WTC11 (cell line): ENCODE measurements around the gene ZBTB20. TPM values are rescaled to one million over a fixed set of nuclear protein-coding genes. Genes with fewer than 3 reads are reported as not detected.
A peak's percentile ranks its signal among the peaks of the same experiment; 100 is the strongest.

Experiments
- ATAC-seq: fragments of 200-7000 bp; cut with Tn5 transposase; 2 replicates; pipeline ENCODE4 v1.10.0; 2021; ENCODE audit warnings: mild to moderate bottlenecking, moderate library complexity
- CTCF ChIA-PET: fragments of 300-600 bp; sonication (Branson Sonifier 250); formaldehyde crosslinking; loops from one replicate; lab custom pipeline; 2021; ENCODE audit warnings: antibody characterized with exemption; lab: Charles Lee
- POLR2A ChIA-PET: fragments of 350-600 bp; sonication (Branson Sonifier 250); formaldehyde crosslinking; loops from one replicate; lab custom pipeline; 2021; ENCODE audit warnings: antibody characterized with exemption; lab: Charles Lee
- DNase-seq: peaks from one replicate; pipeline ENCODE4 v3.0.0; 2021; ENCODE audit warnings: low spot score
- H3K27ac Mint-ChIP-seq: 2 replicates; pipeline ENCODE4 v1.8.0; 2021; ENCODE audit warnings: mixed read lengths
- H3K27me3 Mint-ChIP-seq: 2 replicates; pipeline ENCODE4 v1.8.0; 2021; ENCODE audit warnings: low read depth, mild to moderate bottlenecking, moderate library complexity, mixed read lengths
- H3K36me3 Mint-ChIP-seq: 2 replicates; pipeline ENCODE4 v1.8.0; 2021; ENCODE audit warnings: mixed read lengths
- H3K4me1 Mint-ChIP-seq: 2 replicates; pipeline ENCODE4 v1.8.0; 2022; ENCODE audit warnings: mixed read lengths
- H3K4me3 Mint-ChIP-seq: 2 replicates; pipeline ENCODE4 v1.8.0; 2021; ENCODE audit warnings: mild to moderate bottlenecking, moderate library complexity, mixed read lengths
- H3K9me3 Mint-ChIP-seq: 2 replicates; pipeline ENCODE4 v1.8.0; 2021; ENCODE audit warnings: mixed read lengths
- ELF4 ChIP-seq: sonication (generic); formaldehyde crosslinking; IDR thresholded peaks from 2 replicates; pipeline ENCODE4 v1.8.1; 2022; ENCODE audit warnings: low read depth, mild to moderate bottlenecking, moderate library complexity, missing genetic modification reagents
- EMX1 ChIP-seq: fragments of 250-450 bp; sonication (Bioruptor Pico); IDR thresholded peaks from 2 replicates; pipeline ENCODE4 v1.8.0; 2021; ENCODE audit warnings: mild to moderate bottlenecking
- FOXJ3 ChIP-seq: sonication (generic); formaldehyde crosslinking; IDR thresholded peaks from 2 replicates; pipeline ENCODE4 v1.9.0; 2021; ENCODE audit warnings: missing genetic modification reagents, mild to moderate bottlenecking, borderline replicate concordance
- IRF2 ChIP-seq: sonication (generic); formaldehyde crosslinking; IDR thresholded peaks from 2 replicates; pipeline ENCODE4 v1.8.0; 2022; ENCODE audit warnings: low read depth, missing genetic modification reagents, borderline replicate concordance
- JAZF1 ChIP-seq: fragments of 250-450 bp; sonication (Bioruptor Pico); IDR thresholded peaks from 2 replicates; pipeline ENCODE4 v1.9.0; 2021; ENCODE audit warnings: moderate library complexity, mild to moderate bottlenecking, inconsistent platforms
- PRRX2 ChIP-seq: fragments of 250-450 bp; sonication (Bioruptor Pico); IDR thresholded peaks from 2 replicates; pipeline ENCODE4 v1.8.0; 2021; ENCODE audit warnings: mild to moderate bottlenecking
- RELA ChIP-seq: sonication (generic); formaldehyde crosslinking; IDR thresholded peaks from 2 replicates; pipeline ENCODE4 v1.8.1; 2022; ENCODE audit warnings: missing genetic modification reagents, mild to moderate bottlenecking, borderline replicate concordance
- TEAD4 ChIP-seq: sonication (generic); formaldehyde crosslinking; IDR thresholded peaks from 2 replicates; pipeline ENCODE4 v1.8.0; 2022; ENCODE audit warnings: mild to moderate bottlenecking, missing genetic modification reagents
- ZNF317 ChIP-seq: sonication (generic); formaldehyde crosslinking; IDR thresholded peaks from 2 replicates; pipeline ENCODE4 v1.8.1; 2023; ENCODE audit warnings: low read depth, mild to moderate bottlenecking, moderate library complexity, missing genetic modification reagents, borderline replicate concordance
- total RNA-seq: library from RNA; stranded (reverse); gene quantifications from 3 replicates; pipeline ENCODE4 v1.2.3, GENCODE V29; 2021
- TF ChIP-seq, protein P1 (sequence below): fragments of 250-450 bp; sonication (Bioruptor Pico); IDR thresholded peaks from 2 replicates; pipeline ENCODE4 v1.9.0; 2021; ENCODE audit warnings: moderate library complexity, mild to moderate bottlenecking, inconsistent platforms, borderline replicate concordance
- TF ChIP-seq, protein P2 (sequence below): sonication (generic); formaldehyde crosslinking; IDR thresholded peaks from 2 replicates; pipeline ENCODE4 v1.8.1; 2022; ENCODE audit warnings: mild to moderate bottlenecking, missing genetic modification reagents, moderate library complexity, borderline replicate concordance
- TF ChIP-seq, protein P3 (sequence below): sonication (generic); formaldehyde crosslinking; IDR thresholded peaks from 2 replicates; pipeline ENCODE4 v1.8.1; 2023; ENCODE audit warnings: mild to moderate bottlenecking, missing genetic modification reagents

ZBTB20 gene
- total RNA-seq, 1 experiment from 2014 or later: 1.5 TPM

DNA sequence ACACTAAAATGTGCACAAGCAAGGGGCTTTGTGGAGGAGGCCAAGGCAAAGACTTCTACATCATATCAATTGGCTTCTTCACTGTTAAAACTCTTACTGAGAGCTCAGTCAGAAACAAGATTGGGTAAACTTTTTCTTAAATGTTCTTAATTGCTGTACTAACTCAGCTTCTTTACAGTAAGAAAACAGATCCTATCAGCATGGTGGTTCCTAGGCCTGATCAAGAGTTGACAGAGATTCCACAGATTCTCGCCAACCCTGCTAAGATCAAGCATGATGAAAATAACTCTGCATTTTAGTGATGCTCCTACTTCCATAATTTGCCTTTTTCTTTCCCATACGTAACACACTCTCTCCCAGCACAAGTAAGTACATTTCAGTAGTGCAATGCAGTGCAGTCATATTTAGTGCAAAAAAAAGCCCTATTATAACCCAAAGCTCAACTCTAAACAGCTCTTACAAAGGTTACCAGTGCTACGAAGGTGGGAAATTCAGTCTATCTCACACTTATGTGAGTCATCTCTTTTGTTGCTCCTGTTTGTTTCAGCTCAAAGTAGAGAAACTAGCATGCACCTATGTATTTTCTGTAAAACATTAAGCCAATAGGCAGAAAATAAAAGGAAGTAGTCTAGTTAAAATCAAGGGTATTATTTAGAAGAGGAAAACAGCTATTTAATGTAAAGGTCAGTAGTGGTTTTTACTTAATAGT, 823.4 kb downstream of the ZBTB20 start:
- TF ChIP-seq, protein P1, sequence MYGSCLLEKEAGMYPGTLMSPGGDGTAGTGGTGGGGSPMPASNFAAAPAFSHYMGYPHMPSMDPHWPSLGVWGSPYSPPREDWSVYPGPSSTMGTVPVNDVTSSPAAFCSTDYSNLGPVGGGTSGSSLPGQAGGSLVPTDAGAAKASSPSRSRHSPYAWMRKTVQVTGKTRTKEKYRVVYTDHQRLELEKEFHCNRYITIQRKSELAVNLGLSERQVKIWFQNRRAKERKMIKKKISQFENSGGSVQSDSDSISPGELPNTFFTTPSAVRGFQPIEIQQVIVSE: no peak
- TF ChIP-seq IRF2 (CRISPR knock-in tag) (no peak), JAZF1 (no peak), EMX1 (no peak)
- H3K9me3 Mint-ChIP-seq: no peaks in the 10 kb centered on the region
- no peak overlapping the region for H3K27ac Mint-ChIP-seq
- no peak for DNase-seq
- no peak for ATAC-seq
- no peaks in the 10 kb centered on the region for H3K36me3 Mint-ChIP-seq
- ChIA-PET CTCF (interaction anchor here (0.8 to 1.3 kb wide), 3 partner anchors 24 to 168 kb away, joined by 3 read pairs; no protein-coding TSS in a partner anchor), POLR2A (interaction anchor here (0.6 kb wide), 1 partner anchor 91 kb away, joined by 4 read pairs; no protein-coding TSS in a partner anchor)
- no peaks in the 10 kb centered on the region for H3K27me3 Mint-ChIP-seq
- peaks cover 32% of the 10 kb centered on the region for H3K4me1 Mint-ChIP-seq
- no peak overlapping the region for H3K4me3 Mint-ChIP-seq

DNA sequence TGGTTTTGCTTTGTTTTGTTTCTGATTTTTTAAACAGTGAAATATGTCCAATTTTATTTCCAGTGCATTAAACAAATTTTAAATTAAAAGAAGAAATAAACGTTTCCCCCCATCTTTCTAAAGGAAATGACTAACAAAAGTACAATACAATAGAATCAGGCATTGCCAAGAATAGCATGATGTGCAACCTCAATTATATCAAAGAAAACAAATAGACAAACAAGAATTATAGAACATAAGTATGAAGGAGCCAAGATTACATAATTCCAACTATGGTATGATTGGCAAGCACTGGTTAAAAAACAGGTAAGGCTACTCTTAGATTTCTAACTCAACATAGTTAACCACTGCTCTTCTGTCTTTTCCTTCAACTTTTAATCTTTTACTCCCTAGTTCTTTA, 826.8 kb downstream of the ZBTB20 start:
- H3K36me3 Mint-ChIP-seq: no peaks in the 10 kb centered on the region
- H3K4me1 Mint-ChIP-seq: peaks cover 41% of the 10 kb centered on the region
- TF ChIP-seq ELF4 (CRISPR knock-in tag) (no peak), FOXJ3 (CRISPR knock-in tag) (no peak), ZNF317 (CRISPR knock-in tag) (no peak), PRRX2 (CRISPR knock-in tag) (no peak)
- TF ChIP-seq, protein P2, sequence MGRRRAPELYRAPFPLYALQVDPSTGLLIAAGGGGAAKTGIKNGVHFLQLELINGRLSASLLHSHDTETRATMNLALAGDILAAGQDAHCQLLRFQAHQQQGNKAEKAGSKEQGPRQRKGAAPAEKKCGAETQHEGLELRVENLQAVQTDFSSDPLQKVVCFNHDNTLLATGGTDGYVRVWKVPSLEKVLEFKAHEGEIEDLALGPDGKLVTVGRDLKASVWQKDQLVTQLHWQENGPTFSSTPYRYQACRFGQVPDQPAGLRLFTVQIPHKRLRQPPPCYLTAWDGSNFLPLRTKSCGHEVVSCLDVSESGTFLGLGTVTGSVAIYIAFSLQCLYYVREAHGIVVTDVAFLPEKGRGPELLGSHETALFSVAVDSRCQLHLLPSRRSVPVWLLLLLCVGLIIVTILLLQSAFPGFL: no peak
- TF ChIP-seq, protein P3, sequence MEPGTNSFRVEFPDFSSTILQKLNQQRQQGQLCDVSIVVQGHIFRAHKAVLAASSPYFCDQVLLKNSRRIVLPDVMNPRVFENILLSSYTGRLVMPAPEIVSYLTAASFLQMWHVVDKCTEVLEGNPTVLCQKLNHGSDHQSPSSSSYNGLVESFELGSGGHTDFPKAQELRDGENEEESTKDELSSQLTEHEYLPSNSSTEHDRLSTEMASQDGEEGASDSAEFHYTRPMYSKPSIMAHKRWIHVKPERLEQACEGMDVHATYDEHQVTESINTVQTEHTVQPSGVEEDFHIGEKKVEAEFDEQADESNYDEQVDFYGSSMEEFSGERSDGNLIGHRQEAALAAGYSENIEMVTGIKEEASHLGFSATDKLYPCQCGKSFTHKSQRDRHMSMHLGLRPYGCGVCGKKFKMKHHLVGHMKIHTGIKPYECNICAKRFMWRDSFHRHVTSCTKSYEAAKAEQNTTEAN (CRISPR knock-in tag): no peak
- H3K27me3 Mint-ChIP-seq: no peaks in the 10 kb centered on the region
- no peak overlapping the region for H3K4me3 Mint-ChIP-seq
- H3K27ac Mint-ChIP-seq: no peak overlapping the region
- H3K9me3 Mint-ChIP-seq: no peaks in the 10 kb centered on the region
- no peak for ATAC-seq
- POLR2A ChIA-PET: no interaction called here
- CTCF ChIA-PET: interaction anchor here (0.6 to 1.0 kb wide), 2 partner anchors 21 to 482 kb away, joined by 3 to 4 read pairs; partner anchors contain the start of gene GRAMD1C
- DNase-seq: no peak

DNA sequence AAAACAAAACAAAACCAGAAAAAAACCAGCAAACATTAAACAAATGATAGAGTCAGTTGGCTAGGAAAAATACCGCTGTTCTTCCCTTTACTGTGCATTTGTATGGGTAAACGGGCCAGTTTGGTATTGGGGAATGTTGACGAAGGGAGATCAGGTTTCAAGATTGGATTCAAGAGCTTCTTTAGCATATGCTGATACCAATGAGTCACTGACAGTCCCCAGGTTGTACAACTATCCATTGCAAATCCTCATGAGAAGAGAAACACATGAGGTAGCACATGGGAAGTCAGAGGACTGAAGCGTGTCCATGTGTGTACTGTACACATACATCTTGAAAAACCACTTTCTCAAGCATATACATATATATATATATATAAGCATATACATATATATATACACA, 827.6 kb downstream of the ZBTB20 start:
- Mint-ChIP-seq H3K9me3 (no peaks in the 10 kb centered on the region), H3K27me3 (no peaks in the 10 kb centered on the region), H3K4me3 (peak overlapping the region; percentile 44), H3K36me3 (no peaks in the 10 kb centered on the region), H3K4me1 (peaks cover 34% of the 10 kb centered on the region), H3K27ac (peak overlapping the region; percentile 85)
- CTCF ChIA-PET: interaction anchor here (0.6 to 1.0 kb wide), 4 partner anchors 20 to 164 kb away, joined by 3 to 9 read pairs (median 4); no protein-coding TSS in a partner anchor
- no peak for DNase-seq
- POLR2A ChIA-PET: no interaction called here
- no peak for TF ChIP-seq TEAD4
- TF ChIP-seq, protein P3 (CRISPR knock-in tag): no peak
- ATAC-seq: peak; percentile 95

DNA sequence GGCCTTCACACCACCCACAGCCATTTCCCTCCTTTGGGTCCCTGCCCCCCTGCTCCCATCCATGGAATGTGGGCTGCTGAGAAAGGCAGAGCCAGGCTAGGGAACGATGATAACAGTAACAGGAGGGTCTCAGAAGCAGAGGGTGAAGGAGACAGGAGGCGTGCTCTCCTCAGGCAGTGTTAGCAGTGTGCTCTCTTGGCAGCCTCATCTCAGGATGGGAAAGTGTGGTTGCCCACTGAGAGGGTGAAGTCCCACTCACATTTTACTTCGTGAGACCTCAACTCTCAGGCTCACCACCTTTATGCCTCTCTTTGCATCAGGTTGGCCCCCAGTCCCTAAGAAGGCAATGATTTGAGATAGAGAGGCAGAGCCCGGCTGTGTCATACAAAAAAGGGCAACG, 828.8 kb downstream of the ZBTB20 start:
- Mint-ChIP-seq H3K4me3 (peak overlapping the region; percentile 43), H3K9me3 (no peaks in the 10 kb centered on the region), H3K27me3 (no peaks in the 10 kb centered on the region), H3K4me1 (peaks cover 34% of the 10 kb centered on the region), H3K27ac (peak overlapping the region; percentile 79; the same call in 1 of the 2 replicates), H3K36me3 (no peaks in the 10 kb centered on the region)
- CTCF ChIA-PET: no interaction called here
- ATAC-seq: peak; percentile 61
- TF ChIP-seq RELA (CRISPR knock-in tag): no peak
- POLR2A ChIA-PET: no interaction called here
- DNase-seq: no peak
